Measurements from ENCODE around the gene MYO1C. TPM values are rescaled to one million over a fixed set of nuclear protein-coding genes. Genes with fewer than 3 reads are reported as not detected.

MYO1C gene
- total and polyA plus RNA-seq, 2 of the 8 experiments (the other 6 are each of a cell fraction or from before 2014, with no cell fraction given) = 40.1 to 78.6 TPM

DNA sequence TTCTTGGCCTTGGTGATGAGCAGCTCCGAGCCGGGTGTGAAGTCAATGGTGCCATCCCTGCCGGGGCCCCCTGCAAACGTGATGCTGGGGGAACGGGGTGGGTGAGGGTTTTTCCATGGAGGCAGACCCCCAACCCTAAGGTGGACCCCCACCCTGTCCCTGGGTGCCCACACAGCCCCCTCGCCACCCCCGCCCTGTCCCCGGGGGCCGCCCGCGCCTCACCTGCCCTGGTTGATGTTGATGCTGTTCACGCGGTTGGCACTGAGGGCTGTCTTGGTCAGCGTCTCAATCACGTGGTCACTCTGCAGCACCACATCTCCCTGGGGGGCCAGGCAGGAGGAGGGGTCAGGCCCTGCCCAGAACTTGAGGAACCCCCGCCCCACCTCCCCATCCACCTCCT, 25.2 kb downstream of the MYO1C start:
- no peak overlapping the region for H2BK15ac ChIP-seq (ENCODE audit: low read length)
- H3K4me2 ChIP-seq (ENCODE audit: insufficient read depth in 1 of 2, low read depth in 2 of 2, low read length in 2 of 2) = no peak overlapping the region
- H4K5ac ChIP-seq (ENCODE audit: insufficient read length, low read depth, low read length) = no peak overlapping the region
- H3K23ac ChIP-seq (ENCODE audit: insufficient read length) = no peak overlapping the region
- H2AK5ac ChIP-seq (ENCODE audit: low read depth, low read length) = no peak overlapping the region
- H3K4ac ChIP-seq (replicated peaks; ENCODE audit: insufficient read length, low read depth, low read length) = no peak overlapping the region
- no peak overlapping the region for H2BK120ac ChIP-seq (replicated peaks; ENCODE audit: low read depth, low read length)
- no peak overlapping the region for H2BK5ac ChIP-seq (ENCODE audit: low read depth, low read length)
- no peak overlapping the region for H3K9ac ChIP-seq (replicated peaks in 1 of 4; ENCODE audit: extremely low read depth in 1 of 4, low read depth in 3 of 4, low read length in 3 of 4)
- H3K79me1 ChIP-seq (ENCODE audit: low read depth, low read length) = no peaks in the 10 kb centered on the region; the same call in 1 of the 2 replicates
- POLR2A ChIA-PET (ENCODE audit: partially characterized antibody) = interaction anchor here (0.6 to 1.1 kb wide), 2 partner anchors 7 to 69 kb away, joined by 3 to 4 read pairs; no protein-coding TSS in a partner anchor
- WGBS, 2 experiments (ENCODE audit: extremely low coverage in 1 of 2, insufficient coverage in 1 of 2, insufficient read length in 1 of 2, insufficient replicate concordance in 2 of 2, low coverage in 1 of 2, low lambda C conversion rate in 2 of 2, missing lambda C conversion rate in 1 of 2) = 96% methylated on average over 8 of the region's 16 CpGs; no CpG with 5 or more reads in 1 of the 2 experiments
- H3K23me2 ChIP-seq (ENCODE audit: low read depth, low read length) = no peaks in the 10 kb centered on the region
- no peaks in the 10 kb centered on the region for H3K27me3 ChIP-seq (replicated peaks in 1 of 4; ENCODE audit: control insufficient read depth in 3 of 4, extremely low read depth in 1 of 4, insufficient read depth in 3 of 4, low read length in 3 of 4)
- H3K27ac ChIP-seq (ENCODE audit: low read depth, low read length) = no peak overlapping the region
- peaks cover 0 to 2% (median 0%) of the 10 kb centered on the region in 4 experiments; a peak in 1 of 7 replicates for H3K4me1 ChIP-seq (replicated peaks in 1 of 4; ENCODE audit: control insufficient read depth in 3 of 4, insufficient read depth in 4 of 4, low read length in 3 of 4)
- no peak overlapping the region for H3K18ac ChIP-seq (ENCODE audit: extremely low read depth, low read length)
- H2BK20ac ChIP-seq (ENCODE audit: low read length) = no peak overlapping the region
- no peak overlapping the region for H3K56ac ChIP-seq (replicated peaks; ENCODE audit: insufficient read length, low read depth, low read length)
- H3K79me2 ChIP-seq (ENCODE audit: control insufficient read depth in 1 of 2, insufficient read depth in 2 of 2, low read length in 2 of 2) = no peaks in the 10 kb centered on the region
- DNase-seq (ENCODE audit: low read depth in 1 of 2, low spot score in 2 of 2) = no peak
- H2AFZ ChIP-seq (ENCODE audit: low read length) = no peak overlapping the region
- no peak overlapping the region for H3K14ac ChIP-seq (ENCODE audit: insufficient read length)
- H3K9me3 ChIP-seq (ENCODE audit: insufficient read depth in 2 of 2, low read depth in 1 of 2, low read length in 1 of 2) = no peaks in the 10 kb centered on the region; a peak in 1 of 4 replicates
- CTCF ChIA-PET (ENCODE audit: partially characterized antibody) = no interaction called here
- H3K36me3 ChIP-seq (ENCODE audit: control insufficient read depth in 2 of 4, insufficient read depth in 4 of 4, low read length in 3 of 4) = peaks cover 6 to 35% (median 23%) of the 10 kb centered on the region in 4 experiments; a peak in 7 of 8 replicates
- H3K4me3 ChIP-seq (ENCODE audit: extremely low read depth in 1 of 4, insufficient read depth in 2 of 4, low read depth in 3 of 4, low read length in 4 of 4) = no peak overlapping the region
- no peak overlapping the region for H4K8ac ChIP-seq (ENCODE audit: extremely low read depth, insufficient read depth, low read length)
- H4K20me1 ChIP-seq (replicated peaks in 1 of 2; ENCODE audit: control insufficient read depth in 1 of 2, insufficient read depth in 2 of 2, low read length in 2 of 2) = peaks cover 1 to 3% of the 10 kb centered on the region in 2 experiments
- FAIRE-seq = no peak
- no peak overlapping the region for H4K91ac ChIP-seq (replicated peaks; ENCODE audit: insufficient read length, low read length)
- no peak overlapping the region for H2BK12ac ChIP-seq (ENCODE audit: low read depth, low read length)
- TF ChIP-seq GABPA (IDR thresholded peaks at IDR 0.05; ENCODE audit: borderline replicate concordance, insufficient read depth, low read length) (no peak), CBX5 (IDR thresholded peaks at IDR 0.05; ENCODE audit: low read depth, low read length) (no peak), TCF12 (IDR thresholded peaks at IDR 0.05; ENCODE audit: low read depth, low read length) (no peak), SUZ12 (IDR thresholded peaks at IDR 0.05; ENCODE audit: low read length) (no peak), EZH2 (IDR thresholded peaks at IDR 0.05; ENCODE audit: low read depth, low read length, severe bottlenecking) (no peak), BCL11A (IDR thresholded peaks at IDR 0.05; ENCODE audit: low read depth in 2 of 2, low read length in 2 of 2) (no peak), BRCA1 (IDR thresholded peaks at IDR 0.05; ENCODE audit: low read depth, low read length) (no peak), TBP (IDR thresholded peaks at IDR 0.05; ENCODE audit: low read depth, low read length) (no peak), POU5F1 (IDR thresholded peaks at IDR 0.05; ENCODE audit: low read depth, low read length) (no peak), SAP30 (IDR thresholded peaks at IDR 0.05; ENCODE audit: insufficient read depth, insufficient replicate concordance, low read length) (no peak), FOSL1 (IDR thresholded peaks at IDR 0.05; ENCODE audit: insufficient read depth, low read depth, low read length) (no peak), SIRT6 (IDR thresholded peaks at IDR 0.05; ENCODE audit: low read length) (no peak)
- TF ChIP-seq, protein P1, sequence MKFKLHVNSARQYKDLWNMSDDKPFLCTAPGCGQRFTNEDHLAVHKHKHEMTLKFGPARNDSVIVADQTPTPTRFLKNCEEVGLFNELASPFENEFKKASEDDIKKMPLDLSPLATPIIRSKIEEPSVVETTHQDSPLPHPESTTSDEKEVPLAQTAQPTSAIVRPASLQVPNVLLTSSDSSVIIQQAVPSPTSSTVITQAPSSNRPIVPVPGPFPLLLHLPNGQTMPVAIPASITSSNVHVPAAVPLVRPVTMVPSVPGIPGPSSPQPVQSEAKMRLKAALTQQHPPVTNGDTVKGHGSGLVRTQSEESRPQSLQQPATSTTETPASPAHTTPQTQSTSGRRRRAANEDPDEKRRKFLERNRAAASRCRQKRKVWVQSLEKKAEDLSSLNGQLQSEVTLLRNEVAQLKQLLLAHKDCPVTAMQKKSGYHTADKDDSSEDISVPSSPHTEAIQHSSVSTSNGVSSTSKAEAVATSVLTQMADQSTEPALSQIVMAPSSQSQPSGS (IDR thresholded peaks at IDR 0.05; ENCODE audit: low read length) = no peak
